HepG2 (cell line): Measurements from ENCODE around the gene CNTD1. TPM values are rescaled to one million over a fixed set of nuclear protein-coding genes. Genes with fewer than 3 reads are reported as not detected.

Experiments used
- ATAC-seq: fragments of 200-7000 bp; cut with Tn5 transposase; 3 replicates; pipeline ENCODE4 v1.9.1; 2020; ENCODE audit warnings: mild to moderate bottlenecking, moderate library complexity
- BruUV-seq: library from RNA; stranded (reverse); fragments of 400-500 nt; replicated peaks from 2 replicates; lab custom pipeline; 2021; lab: Mats Ljungman, UMichigan
- CTCF ChIA-PET: fragments of 300-600 bp; formaldehyde crosslinking; extraction: SDS; loops from one replicate; lab custom pipeline; 2021; ENCODE audit warnings: low total read pairs, inconsistent platforms, low intra/inter-chr PET ratio; lab: Yijun Ruan, JAX
- POLR2A ChIA-PET: fragments of 350-600 bp; sonication (Branson Sonifier 250); formaldehyde crosslinking; loops from one replicate; lab custom pipeline; 2020; ENCODE audit warnings: antibody characterized with exemption, inconsistent platforms; lab: Yijun Ruan, JAX
- DNase-seq: peaks from one replicate; pipeline ENCODE4 v3.0.0-alpha.2; 2015; ENCODE audit warnings: low spot score
- FAIRE-seq: peaks from 3 replicates; lab custom pipeline; 2011; peaks lifted over from hg19 to GRCh38; lab: Jason Lieb, UNC
- H2AFZ ChIP-seq: one replicate; pipeline ENCODE4 v1.6.1; 2011; ENCODE audit warnings: low read length, inconsistent platforms
- H3K27ac ChIP-seq: fragments of 300-600 bp; 3 replicates; pipeline ENCODE4 v1.8.0; 2011; ENCODE audit warnings: mixed run types, mild to moderate bottlenecking, mixed read lengths, low read length, inconsistent platforms; ENCODE audit not compliant: insufficient read depth; ENCODE audit errors: extremely low read length
- H3K27me3 ChIP-seq, 2 experiments: fragments of 200-600 bp in 1 of 2; 2 replicates in 1 of 2; 3 replicates in 1 of 2; pipeline versions ENCODE4 v1.6.0 to v1.8.0; 2011; ENCODE audit warnings: low read length in 2 of 2, mild to moderate bottlenecking in 2 of 2, moderate library complexity in 2 of 2, inconsistent platforms in 1 of 2; ENCODE audit not compliant: insufficient read depth in 2 of 2, control insufficient read depth in 1 of 2
- H3K36me3 ChIP-seq, 2 experiments: fragments of 200-600 bp in 1 of 2; replicated peaks in 1 of 2; 2 replicates in 1 of 2; 3 replicates in 1 of 2; pipeline versions ENCODE4 v1.5.1 to v1.8.0; 2011; ENCODE audit warnings: low read length in 2 of 2, inconsistent platforms in 1 of 2; ENCODE audit not compliant: insufficient read depth in 2 of 2, control insufficient read depth in 1 of 2
- H3K4me1 ChIP-seq: 2 replicates; pipeline ENCODE4 v1.5.1; 2012; ENCODE audit warnings: low read length, inconsistent platforms; ENCODE audit not compliant: insufficient read depth
- H3K4me2 ChIP-seq: 2 replicates; pipeline ENCODE4 v1.6.0; 2011; ENCODE audit warnings: low read depth, low read length, inconsistent platforms
- H3K4me3 ChIP-seq, 3 experiments: fragments of 200-600 bp in 1 of 3; sonication (generic), shearing (Covaris generic) in 1 of 3; replicated peaks in 1 of 3; 2 replicates each; pipeline ENCODE4 v1.5.1; 2011 to 2016; ENCODE audit warnings: low read length in 3 of 3, inconsistent platforms in 2 of 3, low read depth in 2 of 3, mild to moderate bottlenecking in 2 of 3, control low read depth in 1 of 3, mixed read lengths in 1 of 3; ENCODE audit not compliant: insufficient read depth in 1 of 3
- H3K79me2 ChIP-seq: one replicate; pipeline ENCODE4 v1.6.1; 2011; ENCODE audit warnings: low read length, inconsistent platforms; ENCODE audit not compliant: insufficient read depth
- H3K9ac ChIP-seq: 2 replicates; pipeline ENCODE4 v1.6.0; 2011; ENCODE audit warnings: mild to moderate bottlenecking, low read depth, low read length, inconsistent platforms; ENCODE audit not compliant: insufficient read depth
- H3K9me3 ChIP-seq: 2 replicates; pipeline ENCODE4 v1.5.1; 2012; ENCODE audit warnings: mild to moderate bottlenecking, low read length
- H4K20me1 ChIP-seq: 2 replicates; pipeline ENCODE4 v1.6.0; 2011; ENCODE audit warnings: inconsistent platforms, mild to moderate bottlenecking, low read length, moderate library complexity; ENCODE audit not compliant: insufficient read depth
- AGO2 ChIP-seq: fragments of 200-400 bp; formaldehyde crosslinking; optimal IDR thresholded peaks from 2 replicates; pipeline ENCODE3; 2017; ENCODE audit warnings: mild to moderate bottlenecking, low read depth, low read length, moderate library complexity
- ARID2 ChIP-seq: sonication (generic); formaldehyde crosslinking; IDR thresholded peaks from 2 replicates; pipeline ENCODE4 v1.8.1; 2022; ENCODE audit warnings: mild to moderate bottlenecking, missing genetic modification reagents, borderline replicate concordance
- MED13 ChIP-seq: sonication (generic); formaldehyde crosslinking; IDR thresholded peaks from 2 replicates; pipeline ENCODE4 v1.5.0; 2020; ENCODE audit warnings: missing genetic modification reagents
- POLR2A ChIP-seq, 2 experiments: IDR thresholded peaks; 2 replicates each; pipeline ENCODE4 v1.6.1; 2011; ENCODE audit warnings: low read depth in 2 of 2, low read length in 2 of 2, mild to moderate bottlenecking in 1 of 2, moderate library complexity in 1 of 2; ENCODE audit not compliant: insufficient read depth in 1 of 2
- TOE1 ChIP-seq: sonication (generic); formaldehyde crosslinking; IDR thresholded peaks from 2 replicates; pipeline ENCODE4 v1.4.0; 2020; ENCODE audit warnings: mild to moderate bottlenecking, missing genetic modification reagents
- ZNF160 ChIP-seq: sonication (generic); formaldehyde crosslinking; IDR thresholded peaks from 2 replicates; pipeline ENCODE4 v1.8.0; 2022; ENCODE audit warnings: mild to moderate bottlenecking, inconsistent platforms, missing genetic modification reagents
- ZNF441 ChIP-seq: sonication (generic); formaldehyde crosslinking; IDR thresholded peaks from 2 replicates; pipeline ENCODE4 v1.7.0; 2021; ENCODE audit warnings: missing genetic modification reagents, borderline replicate concordance
- ZNF639 ChIP-seq: conservative IDR thresholded peaks from 2 replicates; pipeline ENCODE4 v1.6.1; 2018; ENCODE audit warnings: missing genetic modification reagents
- WGBS: methylation state at CpG from one replicate; pipeline ENCODE4 v1.1.6; 2017; ENCODE audit warnings: low lambda C conversion rate; 5-methylcytosine and 5-hydroxymethylcytosine counted together
- in situ Hi-C: cut with HindIII; loops from 2 replicates; pipeline ENCODE4 v1.10.0; 2017; ENCODE audit warnings: low pct_unique_long_range_greater_than_20kb; ENCODE audit not compliant: extremely low pct_ligation_motif_present
- intact Hi-C: fragments of 100-400 bp; cut with micrococcal nuclease; formaldehyde crosslinking; loops from one replicate; pipeline ENCODE4 v1.10.0; 2022; ENCODE audit not compliant: unreplicated experiment
- polyA plus RNA-seq, 8 experiments: library from polyadenylated mRNA; depleted of rRNA in 3 of 8; stranded (reverse) in 7 of 8; unstranded in 1 of 8; fragments of >200 nt; fragmentation: Illumina TruSeq in 4 of 8; extraction: Trizol in 4 of 8; gene quantifications; 2 replicates each; pipeline versions ENCODE4 v1.2.1 to v1.2.3, GENCODE V29; 2011 to 2016; ENCODE audit warnings: low read depth in 4 of 8, missing spikeins in 1 of 8, mixed read lengths in 1 of 8; ENCODE audit not compliant: insufficient read depth in 1 of 8
- total RNA-seq, 5 experiments: library from RNA; depleted of rRNA; stranded (reverse); fragments of >200 nt; fragmentation: Illumina TruSeq; extraction: Trizol; gene quantifications; 2 replicates each; pipeline ENCODE4 v1.2.3, GENCODE V29; 2016; ENCODE audit warnings: low read depth in 1 of 5

CNTD1 gene
- total and polyA plus RNA-seq, 2 of the 13 experiments (the other 11 are each of a cell fraction or from before 2014, with no cell fraction given) = 0.11 to 0.15 TPM

GRCh38 chr17:42787266-42787665 is 11.4 kb upstream of the CNTD1 start:
- H3K4me1 ChIP-seq = peaks cover 41% of the 10 kb centered on the region
- H3K27me3 ChIP-seq = no peaks in the 10 kb centered on the region
- ATAC-seq = no peak
- H2AFZ ChIP-seq = no peak overlapping the region
- 96% methylated on average over 11 of the region's 11 CpGs for WGBS
- no peak for DNase-seq
- no TSS peak for BruUV-seq
- in situ Hi-C loops (no loop called here), intact Hi-C loops (no loop called here)
- peaks cover 4% of the 10 kb centered on the region; the same call in 1 of the 2 replicates for H4K20me1 ChIP-seq
- H3K9ac ChIP-seq = no peak overlapping the region
- POLR2A ChIA-PET = interaction anchor here (0.7 to 12.5 kb wide), 3 partner anchors 8 to 43 kb away, joined by 3 to 278 read pairs (median 18); partner anchors contain the start of genes CNTD1, COA3 and WNK4
- peaks cover 19 to 32% of the 10 kb centered on the region in 2 experiments; a peak in 4 of 5 replicates for H3K36me3 ChIP-seq
- H3K79me2 ChIP-seq = peaks cover 11% of the 10 kb centered on the region
- no peak overlapping the region for H3K27ac ChIP-seq
- TF ChIP-seq ARID2 (CRISPR knock-in tag) = no peak
- no peak for TF ChIP-seq ZNF639 (CRISPR knock-in tag)
- TF ChIP-seq MED13 = no peak
- no peak for TF ChIP-seq ZNF441 (CRISPR knock-in tag)
- TF ChIP-seq AGO2 = peak; percentile 72
- no peak for TF ChIP-seq ZNF160 (CRISPR knock-in tag)
- TF ChIP-seq POLR2A (IDR thresholded peaks at IDR 0.05; ENCODE audit: insufficient read depth in 1 of 2, low read depth in 2 of 2, low read length in 2 of 2) = peak in 1 of 2 experiments; percentile 37; a peak in 1 of 4 replicates
- TF ChIP-seq TOE1 (CRISPR knock-in tag) = no peak
- FAIRE-seq = no peak
- CTCF ChIA-PET = no interaction called here
- no peaks in the 10 kb centered on the region for H3K9me3 ChIP-seq
- H3K4me3 ChIP-seq = no peak overlapping the region
- no peak overlapping the region for H3K4me2 ChIP-seq
